K562 (cell line): ENCODE measurements around the gene EXOC2. TPM values are rescaled to one million over a fixed set of nuclear protein-coding genes. Genes with fewer than 3 reads are reported as not detected.

Experiments used
- ATAC-seq: fragments of 200-7000 bp; cut with Tn5 transposase; 3 replicates; pipeline ENCODE4 v1.9.1; 2020; ENCODE audit warnings: moderate library complexity
- BruUV-seq: library from RNA; stranded (reverse); fragments of 400-500 nt; replicated peaks from 2 replicates; lab custom pipeline; 2021; lab: Mats Ljungman, UMichigan
- CTCF ChIA-PET: fragments of 300-600 bp; formaldehyde crosslinking; extraction: SDS; loops from one replicate; lab custom pipeline; 2021; ENCODE audit warnings: low intra/inter-chr PET ratio; lab: Yijun Ruan, JAX
- POLR2A ChIA-PET: fragments of 300-600, 350-650 bp; sonication (Branson Sonifier 250); formaldehyde crosslinking; extraction: SDS; loops from one replicate; lab custom pipeline; 2021; ENCODE audit warnings: antibody characterized with exemption, inconsistent platforms; lab: Yijun Ruan, JAX
- DNase-seq, 4 experiments: peaks; one replicate each; pipeline versions ENCODE4 v3.0.0 to v3.0.0-alpha.2; 2011 to 2018; ENCODE audit warnings: low spot score in 3 of 4, mixed read lengths in 3 of 4; ENCODE audit errors: extremely low read depth in 1 of 4
- FAIRE-seq: peaks from 2 replicates; lab custom pipeline; 2011; peaks lifted over from hg19 to GRCh38; lab: Jason Lieb, UNC
- H2AFZ ChIP-seq: 2 replicates; pipeline ENCODE4 v1.6.0; 2011; ENCODE audit warnings: low read depth, low read length, control low read depth, inconsistent platforms
- H3K27ac ChIP-seq: fragments of 200-600 bp; 3 replicates; pipeline ENCODE4 v1.8.0; 2011; ENCODE audit warnings: low read depth, mild to moderate bottlenecking, control low read depth, inconsistent platforms, low read length, moderate library complexity, mixed read lengths; ENCODE audit errors: extremely low read depth
- H3K27me3 ChIP-seq, 2 experiments: fragments of 300-600 bp in 1 of 2; 2 replicates in 1 of 2; 3 replicates in 1 of 2; pipeline versions ENCODE4 v1.6.0 to v1.8.0; 2011; ENCODE audit warnings: inconsistent platforms in 2 of 2, low read length in 2 of 2, mild to moderate bottlenecking in 1 of 2, mixed read lengths in 1 of 2, moderate library complexity in 1 of 2; ENCODE audit not compliant: control insufficient read depth in 2 of 2, insufficient read depth in 2 of 2
- H3K36me3 ChIP-seq: fragments of 300-600 bp; 3 replicates; pipeline ENCODE4 v1.8.0; 2011; ENCODE audit warnings: mild to moderate bottlenecking, low read length, inconsistent platforms; ENCODE audit not compliant: control insufficient read depth, insufficient read depth
- H3K4me1 ChIP-seq, 2 experiments: fragments of 200-600 bp in 1 of 2; replicated peaks in 1 of 2; 2 replicates in 1 of 2; 3 replicates in 1 of 2; pipeline versions ENCODE4 v1.5.1 to v1.8.0; 2011; ENCODE audit warnings: inconsistent platforms in 2 of 2, low read length in 2 of 2, mild to moderate bottlenecking in 1 of 2, mixed read lengths in 1 of 2, moderate library complexity in 1 of 2; ENCODE audit not compliant: control insufficient read depth in 2 of 2, insufficient read depth in 2 of 2
- H3K4me2 ChIP-seq: 2 replicates; pipeline ENCODE4 v1.6.1; 2011; ENCODE audit warnings: low read length, control low read depth, inconsistent platforms, mixed read lengths; ENCODE audit not compliant: insufficient read depth
- H3K4me3 ChIP-seq: fragments of 200-600 bp; sonication (generic), shearing (Covaris generic); 2 replicates; pipeline ENCODE4 v1.5.1; 2016; ENCODE audit warnings: control low read depth, inconsistent platforms
- H3K79me2 ChIP-seq: fragments of 200-600 bp; 3 replicates; pipeline ENCODE4 v1.8.0; 2011; ENCODE audit warnings: low read length, inconsistent platforms; ENCODE audit not compliant: control insufficient read depth, insufficient read depth
- H3K9ac ChIP-seq, 2 experiments: 2 replicates each; pipeline versions ENCODE4 v1.6.0 to v1.6.1; 2011; ENCODE audit warnings: low read depth in 2 of 2, low read length in 2 of 2, control low read depth in 1 of 2, inconsistent platforms in 1 of 2, mild to moderate bottlenecking in 1 of 2, mixed read lengths in 1 of 2; ENCODE audit not compliant: insufficient read depth in 1 of 2
- H3K9me1 ChIP-seq: one replicate; pipeline ENCODE4 v1.6.0; 2011; ENCODE audit warnings: inconsistent platforms, mild to moderate bottlenecking, low read length, moderate library complexity; ENCODE audit not compliant: control insufficient read depth, insufficient read depth
- H3K9me3 ChIP-seq: replicated peaks from 2 replicates; pipeline ENCODE4 v1.5.1; 2011; ENCODE audit warnings: low read depth, low read length, inconsistent platforms; ENCODE audit not compliant: control insufficient read depth, insufficient read depth
- H4K20me1 ChIP-seq: replicated peaks from 2 replicates; pipeline ENCODE4 v1.6.1; 2011; ENCODE audit warnings: low read length, inconsistent platforms, mixed read lengths; ENCODE audit not compliant: control insufficient read depth, insufficient read depth
- ARID1B ChIP-seq: fragments of 450-650 bp; IDR thresholded peaks from 2 replicates; pipeline ENCODE4 v1.6.1; 2016; ENCODE audit warnings: antibody characterized with exemption, mild to moderate bottlenecking, inconsistent platforms
- CREB5 ChIP-seq: fragments of 250-450 bp; sonication (Bioruptor Pico); IDR thresholded peaks from 2 replicates; pipeline ENCODE4 v1.5.0; 2020; ENCODE audit warnings: mild to moderate bottlenecking
- ELF2 ChIP-seq: fragments of 250-450 bp; sonication (Bioruptor Pico); IDR thresholded peaks from 2 replicates; pipeline ENCODE4 v1.5.0; 2021; ENCODE audit warnings: mild to moderate bottlenecking
- FOXK1 ChIP-seq: sonication (generic); formaldehyde crosslinking; IDR thresholded peaks from 2 replicates; pipeline ENCODE4 v1.8.0; 2022; ENCODE audit warnings: missing genetic modification reagents, mild to moderate bottlenecking, borderline replicate concordance
- HSF4 ChIP-seq: fragments of 250-450 bp; sonication (Bioruptor Pico); IDR thresholded peaks from 2 replicates; pipeline ENCODE4 v2.1.2; 2022; ENCODE audit warnings: mild to moderate bottlenecking, moderate library complexity, borderline replicate concordance
- KAT7 ChIP-seq: sonication (generic); formaldehyde crosslinking; IDR thresholded peaks from 2 replicates; pipeline ENCODE4 v1.8.0; 2022; ENCODE audit warnings: missing genetic modification reagents, mild to moderate bottlenecking, borderline replicate concordance
- SRF ChIP-seq, 2 experiments: fragments of 250-450, 450-650 bp in 1 of 2; sonication (Bioruptor Pico) in 1 of 2; sonication (generic) in 1 of 2; formaldehyde crosslinking; IDR thresholded peaks; 2 replicates each; pipeline versions ENCODE4 v1.5.0 to v1.5.1; 2020 to 2022; ENCODE audit warnings: mild to moderate bottlenecking in 1 of 2, missing genetic modification reagents in 1 of 2
- ZNF740 ChIP-seq, 3 experiments: fragments of 200-800 bp in 1 of 3; sonication (Bioruptor generic) in 1 of 3; sonication (generic) in 1 of 3; formaldehyde crosslinking in 1 of 3; IDR thresholded peaks; 2 replicates each; pipeline versions ENCODE4 v1.6.1 to v1.8.0; 2016 to 2022; ENCODE audit warnings: mild to moderate bottlenecking in 2 of 3, missing compliant biosample characterization in 2 of 3, missing genetic modification characterization in 2 of 3, missing genetic modification reagents in 1 of 3
- WGBS: fragments of 100-300 bp; shearing (Covaris generic); methylation state at CpG from one replicate; pipeline ENCODE4 v1.1.6; 2016; ENCODE audit warnings: low coverage, mixed read lengths; ENCODE audit not compliant: insufficient coverage; ENCODE audit errors: missing lambda C conversion rate; 5-methylcytosine and 5-hydroxymethylcytosine counted together
- in situ Hi-C: fragments of 300-500 bp; cut with MboI; formaldehyde crosslinking; loops from 4 replicates; pipeline ENCODE4 v1.15.0; 2018; ENCODE audit warnings: inconsistent platforms, mixed read lengths
- intact Hi-C: fragments of 100-400 bp; cut with micrococcal nuclease; formaldehyde crosslinking; loops from 2 replicates; pipeline ENCODE4 v1.14.2; 2022
- polyA plus RNA-seq, 8 experiments: library from polyadenylated mRNA; depleted of rRNA in 4 of 8; stranded (reverse) in 5 of 8; unstranded in 3 of 8; fragments of >200 nt; fragmentation: Nextera tagmentation in 2 of 8; fragmentation: Illumina TruSeq in 1 of 8; extraction: Ambion mirVana in 2 of 8; extraction: Trizol in 1 of 8; gene quantifications; 2 replicates each; pipeline versions ENCODE4 v1.2.1 to v1.2.3, GENCODE V29; 2011 to 2014; ENCODE audit warnings: inconsistent platforms in 1 of 8, missing spikeins in 1 of 8
- total RNA-seq, 7 experiments: library from RNA; depleted of rRNA in 6 of 7; stranded (reverse); fragments of >200 nt in 6 of 7; fragmentation: Illumina TruSeq in 2 of 7; extraction: Trizol in 2 of 7; gene quantifications; 2 replicates each; pipeline versions ENCODE4 v1.2.1 to v1.2.3, GENCODE V29; 2011 to 2021; ENCODE audit warnings: low replicate concordance in 1 of 7
- TF ChIP-seq, protein P1 (sequence below): fragments of 250-450 bp; sonication (Bioruptor Pico); IDR thresholded peaks from 2 replicates; pipeline ENCODE4 v1.5.0; 2020; ENCODE audit warnings: mild to moderate bottlenecking, borderline replicate concordance
- TF ChIP-seq, protein P2 (sequence below): sonication (generic); formaldehyde crosslinking; IDR thresholded peaks from 2 replicates; pipeline ENCODE4 v1.8.0; 2022; ENCODE audit warnings: mild to moderate bottlenecking, missing genetic modification reagents, borderline replicate concordance

Gene EXOC2
- total and polyA plus RNA-seq, 9 of the 15 experiments (the other 6 are each of a cell fraction or from before 2014, with no cell fraction given) = 12.2 to 30.2 (median 24.2) TPM

DNA sequence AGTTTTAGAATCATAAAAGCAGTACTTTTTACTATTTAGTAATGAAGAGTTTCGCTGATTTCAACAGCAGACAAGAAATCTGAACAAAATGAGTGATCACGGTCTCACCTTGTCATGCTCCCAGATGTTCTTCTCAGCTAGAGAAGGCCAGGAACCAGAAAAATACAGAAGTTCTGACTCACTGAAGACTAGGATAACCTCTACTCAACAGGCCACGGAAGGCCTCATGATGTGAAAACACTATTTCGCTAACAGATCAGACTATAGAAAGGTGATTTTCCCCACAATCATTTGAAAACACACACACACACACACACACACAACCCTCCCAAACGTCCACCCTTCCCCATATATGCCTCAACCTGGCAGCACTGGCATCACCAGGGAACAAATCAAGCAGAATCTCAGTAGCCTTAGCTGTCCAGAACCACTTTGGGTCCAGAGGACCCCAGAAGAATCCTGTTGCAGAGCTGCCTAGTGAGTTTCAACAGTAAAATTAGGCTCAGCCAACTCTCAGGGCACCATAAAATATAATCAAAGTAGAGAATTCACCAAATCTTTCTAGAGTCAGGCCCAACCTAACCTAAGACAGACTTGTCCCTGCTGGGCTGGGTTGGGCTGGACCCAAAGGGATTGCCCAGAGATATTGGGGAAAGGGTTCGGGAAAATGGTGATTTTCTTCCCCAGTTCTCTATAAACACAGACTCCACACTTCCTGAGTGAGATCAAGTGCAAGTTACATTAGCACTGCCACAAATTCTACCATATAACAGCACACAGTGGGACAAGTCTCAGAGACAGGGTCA is 7.9 kb downstream of the EXOC2 start:
- H3K27me3 ChIP-seq = no peaks in the 10 kb centered on the region
- DNase-seq (no peak), FAIRE-seq (no peak), ATAC-seq (no peak)
- H3K36me3 ChIP-seq = peaks cover 15% of the 10 kb centered on the region
- no peak overlapping the region for H3K4me3 ChIP-seq
- 74% methylated on average over 6 of the region's 6 CpGs for WGBS
- peaks cover 4 to 21% of the 10 kb centered on the region in 2 experiments; a peak in 4 of 5 replicates for H3K4me1 ChIP-seq
- TF ChIP-seq FOXK1 (CRISPR knock-in tag) (no peak), HSF4 (no peak), ARID1B (no peak), CREB5 (CRISPR knock-in tag) (no peak), SRF (CRISPR knock-in tag; IDR thresholded peaks at IDR 0.05) (no peak), ELF2 (CRISPR knock-in tag) (no peak), ZNF740 (CRISPR knock-in tag; IDR thresholded peaks at IDR 0.05) (no peak), ZNF740 (tag; IDR thresholded peaks at IDR 0.05) (no peak), KAT7 (CRISPR knock-in tag) (no peak)
- TF ChIP-seq, protein P1, sequence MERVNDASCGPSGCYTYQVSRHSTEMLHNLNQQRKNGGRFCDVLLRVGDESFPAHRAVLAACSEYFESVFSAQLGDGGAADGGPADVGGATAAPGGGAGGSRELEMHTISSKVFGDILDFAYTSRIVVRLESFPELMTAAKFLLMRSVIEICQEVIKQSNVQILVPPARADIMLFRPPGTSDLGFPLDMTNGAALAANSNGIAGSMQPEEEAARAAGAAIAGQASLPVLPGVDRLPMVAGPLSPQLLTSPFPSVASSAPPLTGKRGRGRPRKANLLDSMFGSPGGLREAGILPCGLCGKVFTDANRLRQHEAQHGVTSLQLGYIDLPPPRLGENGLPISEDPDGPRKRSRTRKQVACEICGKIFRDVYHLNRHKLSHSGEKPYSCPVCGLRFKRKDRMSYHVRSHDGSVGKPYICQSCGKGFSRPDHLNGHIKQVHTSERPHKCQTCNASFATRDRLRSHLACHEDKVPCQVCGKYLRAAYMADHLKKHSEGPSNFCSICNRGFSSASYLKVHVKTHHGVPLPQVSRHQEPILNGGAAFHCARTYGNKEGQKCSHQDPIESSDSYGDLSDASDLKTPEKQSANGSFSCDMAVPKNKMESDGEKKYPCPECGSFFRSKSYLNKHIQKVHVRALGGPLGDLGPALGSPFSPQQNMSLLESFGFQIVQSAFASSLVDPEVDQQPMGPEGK (CRISPR knock-in tag) = no peak
- TF ChIP-seq, protein P2, sequence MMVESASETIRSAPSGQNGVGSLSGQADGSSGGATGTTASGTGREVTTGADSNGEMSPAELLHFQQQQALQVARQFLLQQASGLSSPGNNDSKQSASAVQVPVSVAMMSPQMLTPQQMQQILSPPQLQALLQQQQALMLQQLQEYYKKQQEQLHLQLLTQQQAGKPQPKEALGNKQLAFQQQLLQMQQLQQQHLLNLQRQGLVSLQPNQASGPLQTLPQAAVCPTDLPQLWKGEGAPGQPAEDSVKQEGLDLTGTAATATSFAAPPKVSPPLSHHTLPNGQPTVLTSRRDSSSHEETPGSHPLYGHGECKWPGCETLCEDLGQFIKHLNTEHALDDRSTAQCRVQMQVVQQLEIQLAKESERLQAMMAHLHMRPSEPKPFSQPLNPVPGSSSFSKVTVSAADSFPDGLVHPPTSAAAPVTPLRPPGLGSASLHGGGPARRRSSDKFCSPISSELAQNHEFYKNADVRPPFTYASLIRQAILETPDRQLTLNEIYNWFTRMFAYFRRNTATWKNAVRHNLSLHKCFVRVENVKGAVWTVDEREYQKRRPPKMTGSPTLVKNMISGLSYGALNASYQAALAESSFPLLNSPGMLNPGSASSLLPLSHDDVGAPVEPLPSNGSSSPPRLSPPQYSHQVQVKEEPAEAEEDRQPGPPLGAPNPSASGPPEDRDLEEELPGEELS = no peak
- H3K79me2 ChIP-seq = peaks cover 49% of the 10 kb centered on the region; the same call in 2 of the 3 replicates
- CTCF ChIA-PET = no interaction called here
- H4K20me1 ChIP-seq = peaks cover 5% of the 10 kb centered on the region; the same call in 1 of the 2 replicates
- no peaks in the 10 kb centered on the region for H3K9me3 ChIP-seq
- no peaks in the 10 kb centered on the region for H3K9me1 ChIP-seq
- in situ Hi-C loops = no loop called here
- intact Hi-C loops = loop anchor here (2.0 kb wide), 1 partner anchor 80 kb away; no protein-coding TSS in a partner anchor
- POLR2A ChIA-PET = interaction anchor here (0.6 to 2.2 kb wide), 2 partner anchors 7 to 57 kb away, joined by 3 to 7 read pairs; partner anchors contain the start of gene EXOC2
- H3K4me2 ChIP-seq = no peak overlapping the region
- no peak overlapping the region for H3K9ac ChIP-seq
- H2AFZ ChIP-seq = no peak overlapping the region
- no peak overlapping the region for H3K27ac ChIP-seq
- BruUV-seq = no TSS peak
